Glutamatergic neuron (in vitro differentiated cells): ENCODE measurements around the gene CMTM2. TPM values are rescaled to one million over a fixed set of nuclear protein-coding genes. Genes with fewer than 3 reads are reported as not detected.

Experiments
- DNase-seq: peaks from one replicate; pipeline ENCODE4 v3.0.0; 2022
- H3K27ac Mint-ChIP-seq: one replicate; pipeline ENCODE4 v1.8.0; 2020; ENCODE audit warnings: mild to moderate bottlenecking, mixed read lengths, inconsistent platforms; ENCODE audit not compliant: unreplicated experiment
- H3K27me3 Mint-ChIP-seq: one replicate; pipeline ENCODE4 v1.8.0; 2020; ENCODE audit warnings: mild to moderate bottlenecking, moderate library complexity, mixed read lengths, inconsistent platforms; ENCODE audit not compliant: unreplicated experiment
- H3K36me3 Mint-ChIP-seq: one replicate; pipeline ENCODE4 v1.8.0; 2020; ENCODE audit warnings: mild to moderate bottlenecking, mixed read lengths, inconsistent platforms; ENCODE audit not compliant: unreplicated experiment
- H3K4me1 Mint-ChIP-seq: one replicate; pipeline ENCODE4 v1.8.0; 2020; ENCODE audit warnings: mild to moderate bottlenecking, low read depth, mixed read lengths, inconsistent platforms; ENCODE audit not compliant: unreplicated experiment
- H3K4me3 Mint-ChIP-seq: one replicate; pipeline ENCODE4 v1.8.0; 2020; ENCODE audit warnings: mild to moderate bottlenecking, mixed read lengths, inconsistent platforms; ENCODE audit not compliant: unreplicated experiment
- H3K9me3 Mint-ChIP-seq: one replicate; pipeline ENCODE4 v1.8.0; 2020; ENCODE audit warnings: mild to moderate bottlenecking, moderate library complexity, mixed read lengths, inconsistent platforms; ENCODE audit not compliant: unreplicated experiment
- total RNA-seq: library from RNA; stranded (reverse); fragmentation: NEBNext Ultra II Directional; extraction: Animal tissue kit (Norgen Biotek cat#: 25700); gene quantifications from one replicate; pipeline ENCODE4 v1.2.1, GENCODE V29; 2021; ENCODE audit not compliant: unreplicated experiment
- TF ChIP-seq, protein P1 (sequence below): fragments of 200-600 bp; sonication (generic); IDR thresholded peaks from one replicate; pipeline ENCODE4 v1.5.0; 2021; ENCODE audit not compliant: partially characterized antibody, unreplicated experiment

Gene CMTM2
- total RNA-seq, 1 donor from 2014 or later: not detected

DNA sequence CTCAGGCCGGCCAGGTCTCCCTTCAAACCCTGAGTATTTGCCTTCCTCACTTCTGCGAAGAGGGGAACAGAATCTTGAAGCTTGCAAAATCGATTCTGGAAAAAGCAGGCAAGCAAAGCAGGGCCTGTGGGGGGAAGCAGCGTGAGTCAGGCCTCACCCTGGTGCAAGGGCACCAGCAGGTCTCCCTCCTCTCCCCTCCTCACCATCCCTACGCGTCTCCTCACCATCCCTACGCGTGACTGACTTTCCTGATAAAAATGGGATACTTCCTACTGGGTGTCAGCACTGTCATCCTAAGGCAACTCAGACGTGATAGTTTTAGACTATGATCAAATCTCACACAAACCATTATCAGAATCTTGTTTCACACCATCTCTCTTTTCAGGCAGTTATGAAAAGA lies 37.3 kb downstream of the CMTM2 start:
- H3K4me1 Mint-ChIP-seq: peaks cover 20% of the 10 kb centered on the region
- H3K36me3 Mint-ChIP-seq: no peaks in the 10 kb centered on the region
- H3K9me3 Mint-ChIP-seq: no peaks in the 10 kb centered on the region
- H3K27me3 Mint-ChIP-seq: peaks cover 3% of the 10 kb centered on the region
- no peak overlapping the region for H3K27ac Mint-ChIP-seq
- TF ChIP-seq, protein P1, sequence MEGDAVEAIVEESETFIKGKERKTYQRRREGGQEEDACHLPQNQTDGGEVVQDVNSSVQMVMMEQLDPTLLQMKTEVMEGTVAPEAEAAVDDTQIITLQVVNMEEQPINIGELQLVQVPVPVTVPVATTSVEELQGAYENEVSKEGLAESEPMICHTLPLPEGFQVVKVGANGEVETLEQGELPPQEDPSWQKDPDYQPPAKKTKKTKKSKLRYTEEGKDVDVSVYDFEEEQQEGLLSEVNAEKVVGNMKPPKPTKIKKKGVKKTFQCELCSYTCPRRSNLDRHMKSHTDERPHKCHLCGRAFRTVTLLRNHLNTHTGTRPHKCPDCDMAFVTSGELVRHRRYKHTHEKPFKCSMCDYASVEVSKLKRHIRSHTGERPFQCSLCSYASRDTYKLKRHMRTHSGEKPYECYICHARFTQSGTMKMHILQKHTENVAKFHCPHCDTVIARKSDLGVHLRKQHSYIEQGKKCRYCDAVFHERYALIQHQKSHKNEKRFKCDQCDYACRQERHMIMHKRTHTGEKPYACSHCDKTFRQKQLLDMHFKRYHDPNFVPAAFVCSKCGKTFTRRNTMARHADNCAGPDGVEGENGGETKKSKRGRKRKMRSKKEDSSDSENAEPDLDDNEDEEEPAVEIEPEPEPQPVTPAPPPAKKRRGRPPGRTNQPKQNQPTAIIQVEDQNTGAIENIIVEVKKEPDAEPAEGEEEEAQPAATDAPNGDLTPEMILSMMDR: no peak
- no peak overlapping the region for H3K4me3 Mint-ChIP-seq
- DNase-seq: no peak

- Mint-ChIP-seq H3K9me3 (no peaks in the 10 kb centered on the region), H3K4me3 (no peak overlapping the region), H3K27ac (no peak overlapping the region), H3K27me3 (peaks cover 3% of the 10 kb centered on the region), H3K4me1 (peaks cover 20% of the 10 kb centered on the region), H3K36me3 (no peaks in the 10 kb centered on the region)
- no peak for DNase-seq
- TF ChIP-seq, protein P1: no peak
These were observed 37.8 kb downstream of the CMTM2 start for GRCh38 chr16:66617010-66617434.

DNA sequence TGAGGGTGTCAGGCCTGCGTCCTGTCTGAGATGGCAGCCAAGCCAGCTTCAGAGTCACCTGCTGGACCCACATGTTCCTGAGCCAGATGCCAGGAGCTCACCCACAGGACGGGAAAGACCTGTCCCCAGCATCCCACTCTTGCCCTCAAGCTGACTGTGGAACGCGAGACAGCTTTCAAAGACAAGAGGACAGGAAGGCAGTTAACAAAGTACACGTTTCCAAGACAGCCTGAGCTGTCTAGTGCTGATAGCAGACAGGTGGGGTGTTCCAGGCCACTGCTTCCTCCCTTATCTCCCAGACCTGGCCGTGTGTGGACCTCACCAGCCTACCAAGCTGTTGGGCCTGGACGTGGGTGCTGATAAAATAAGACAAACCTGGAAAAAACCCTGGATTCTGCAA lies 38.5 kb downstream of the CMTM2 start:
- no peak for DNase-seq
- Mint-ChIP-seq H3K4me1 (peaks cover 20% of the 10 kb centered on the region), H3K36me3 (no peaks in the 10 kb centered on the region), H3K9me3 (no peaks in the 10 kb centered on the region), H3K27ac (no peak overlapping the region), H3K4me3 (no peak overlapping the region), H3K27me3 (peaks cover 5% of the 10 kb centered on the region)
- TF ChIP-seq, protein P1: no peak

GRCh38 chr16:66618588-66619375 lies 39.5 kb downstream of the CMTM2 start:
- Mint-ChIP-seq H3K36me3 (no peaks in the 10 kb centered on the region), H3K27me3 (peaks cover 5% of the 10 kb centered on the region), H3K27ac (no peak overlapping the region), H3K9me3 (no peaks in the 10 kb centered on the region), H3K4me1 (peaks cover 20% of the 10 kb centered on the region), H3K4me3 (no peak overlapping the region)
- TF ChIP-seq, protein P1: no peak
- DNase-seq: no peak

DNA sequence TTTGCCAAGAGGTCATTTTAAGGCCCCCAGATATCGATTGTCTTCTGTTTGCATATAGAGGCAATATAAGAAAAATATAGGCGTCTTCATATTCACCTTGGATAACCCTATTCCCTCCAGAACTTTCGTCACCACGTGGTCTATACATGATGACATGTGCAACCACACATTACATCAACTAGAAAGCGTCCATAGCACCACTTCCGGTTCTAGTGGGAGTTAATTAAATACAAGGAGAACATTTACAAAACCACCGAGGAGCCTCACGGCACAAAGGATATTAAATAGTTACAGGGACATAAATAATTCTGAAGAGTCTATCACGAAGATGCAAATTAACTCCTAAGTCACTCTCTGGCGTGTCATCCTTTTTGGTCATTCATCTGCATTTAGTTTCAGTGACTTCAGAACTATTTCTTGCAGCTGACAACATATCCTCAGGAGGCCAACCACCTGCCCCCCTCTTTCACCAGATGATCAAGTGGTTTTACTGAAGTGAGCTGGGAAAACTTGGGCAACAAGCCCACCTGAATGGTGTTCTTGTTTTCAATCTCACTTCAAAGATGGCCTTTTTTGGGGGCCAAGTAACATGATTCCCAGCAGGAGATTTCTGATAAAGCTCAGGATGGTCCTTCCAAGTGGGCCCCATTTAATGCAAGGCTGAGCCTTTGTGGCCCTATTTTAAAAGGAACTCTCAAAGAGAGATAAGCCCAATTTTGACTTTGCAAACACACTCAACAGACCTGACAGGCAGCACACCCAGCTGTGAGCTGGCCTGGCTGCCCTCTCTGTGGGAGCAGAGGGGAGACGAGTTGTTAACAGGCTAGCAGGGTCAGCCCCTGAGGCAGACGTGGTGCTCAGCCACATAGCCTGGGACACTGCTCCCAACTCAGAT lies 40.5 kb downstream of the CMTM2 start:
- Mint-ChIP-seq H3K27me3 (peaks cover 5% of the 10 kb centered on the region), H3K9me3 (no peaks in the 10 kb centered on the region), H3K27ac (no peak overlapping the region), H3K36me3 (no peaks in the 10 kb centered on the region), H3K4me3 (no peak overlapping the region), H3K4me1 (peaks cover 20% of the 10 kb centered on the region)
- DNase-seq: no peak
- TF ChIP-seq, protein P1: no peak
